ENCODE data around the gene NGEF.

NGEF gene

GRCh38 chr2:232887171-232887850, 125.7 kb downstream of the NGEF start:
- no peak for DNase-seq

- no peak for DNase-seq
Observed at GRCh38 chr2:232886632-232887031, 126.4 kb downstream of the NGEF start.

- DNase-seq, result no peak
Observed at GRCh38 chr2:232886176-232886575, 126.9 kb downstream of the NGEF start.

GRCh38 chr2:232885264-232885961, 127.6 kb downstream of the NGEF start:
- DNase-seq, result no peak

GRCh38 chr2:232884549-232885263, 128.3 kb downstream of the NGEF start:
- DNase-seq, result no peak

- DNase-seq, result no peak
Observed at GRCh38 chr2:232884001-232884421, 129.0 kb downstream of the NGEF start.

GRCh38 chr2:232883116-232883721, 129.8 kb downstream of the NGEF start:
- no peak for DNase-seq

GRCh38 chr2:232882505-232883115, 130.4 kb downstream of the NGEF start:
- DNase-seq, result no peak

- DNase-seq, result no peak
Observed at GRCh38 chr2:232882085-232882484, 131.0 kb downstream of the NGEF start.

- DNase-seq, result no peak
Observed at GRCh38 chr2:232880764-232881351, 132.2 kb downstream of the NGEF start.

- no peak for DNase-seq
Observed at GRCh38 chr2:232879618-232880494, 133.2 kb downstream of the NGEF start.

GRCh38 chr2:232878855-232879617, 134.0 kb downstream of the NGEF start:
- peak in 8 of 51 donors; percentile 23 to 47 (median 42) for DNase-seq

GRCh38 chr2:232877940-232878511, 135.0 kb downstream of the NGEF start:
- DNase-seq, result no peak

- no peak for DNase-seq
Observed at GRCh38 chr2:232876978-232877441, 136.0 kb downstream of the NGEF start.

- DNase-seq, result peak in 24 of 51 donors; percentile 23 to 70 (median 53)
Observed at GRCh38 chr2:232876161-232876977, 136.7 kb downstream of the NGEF start.

GRCh38 chr2:232875256-232876121, 137.6 kb downstream of the NGEF start:
- peak in 27 of 51 donors; percentile 9 to 81 (median 50) for DNase-seq

All from hypothalamus (tissue), 51 donors.